Caco-2 (cell line): ENCODE results near the gene ZAP70. TPM values are rescaled to one million over a fixed set of nuclear protein-coding genes. Genes with fewer than 3 reads are reported as not detected.
"Not testable (repeated sequence)": the region's sequence is repeated elsewhere in the genome, so short reads cannot be mapped to it uniquely, and the experiment has no call there.

Experiments
- BruUV-seq: library from RNA; stranded (reverse); fragments of 400-500 nt; replicated peaks from 2 replicates; lab custom pipeline; 2021; lab: Mats Ljungman, UMichigan
- CTCF ChIA-PET: fragments of 300-600 bp; sonication (Branson Sonifier 250); formaldehyde crosslinking; loops from one replicate; lab custom pipeline; 2022; ENCODE audit warnings: antibody characterized with exemption; lab: Charles Lee
- POLR2A ChIA-PET: fragments of 300-600 bp; sonication (Branson Sonifier 250); formaldehyde crosslinking; loops from one replicate; lab custom pipeline; 2022; ENCODE audit warnings: antibody characterized with exemption; lab: Charles Lee
- DNase-seq, 2 experiments: peaks; one replicate each; pipeline versions ENCODE4 v3.0.0 to v3.0.0-alpha.2; 2020 to 2022
- H3K27me3 ChIP-seq: replicated peaks from 2 replicates; pipeline ENCODE4 v1.6.0; 2011; ENCODE audit warnings: low read length; ENCODE audit not compliant: control insufficient read depth, insufficient read depth
- H3K36me3 ChIP-seq: 2 replicates; pipeline ENCODE4 v1.5.1; 2011; ENCODE audit warnings: low read length; ENCODE audit not compliant: control insufficient read depth, insufficient read depth
- H3K4me1 ChIP-seq: fragments of 250-450 bp; sonication (Bioruptor Pico); 2 replicates; pipeline ENCODE4 v1.5.1; 2020; ENCODE audit warnings: mild to moderate bottlenecking
- H3K4me3 ChIP-seq: 2 replicates; pipeline ENCODE4 v1.5.1; 2011; ENCODE audit warnings: low read depth, mild to moderate bottlenecking, control low read depth, low read length
- H3K9me3 ChIP-seq: fragments of 250-450 bp; sonication (Bioruptor Pico); 2 replicates; pipeline ENCODE4 v1.5.1; 2020; ENCODE audit warnings: mild to moderate bottlenecking, moderate library complexity
- H3K27ac Mint-ChIP-seq: one replicate; pipeline ENCODE4 v1.8.0; 2022; ENCODE audit warnings: mixed read lengths; ENCODE audit not compliant: unreplicated experiment
- H3K27me3 Mint-ChIP-seq: one replicate; pipeline ENCODE4 v1.8.0; 2022; ENCODE audit warnings: mixed read lengths; ENCODE audit not compliant: insufficient read depth, unreplicated experiment
- H3K36me3 Mint-ChIP-seq: one replicate; pipeline ENCODE4 v1.8.0; 2022; ENCODE audit warnings: mild to moderate bottlenecking, mixed read lengths; ENCODE audit not compliant: insufficient read depth, unreplicated experiment
- H3K4me1 Mint-ChIP-seq: one replicate; pipeline ENCODE4 v1.8.0; 2022; ENCODE audit warnings: low read depth, mixed read lengths; ENCODE audit not compliant: unreplicated experiment
- H3K4me3 Mint-ChIP-seq: one replicate; pipeline ENCODE4 v1.8.0; 2022; ENCODE audit warnings: mild to moderate bottlenecking, moderate library complexity, mixed read lengths; ENCODE audit not compliant: unreplicated experiment
- H3K9me3 Mint-ChIP-seq: one replicate; pipeline ENCODE4 v1.8.0; 2022; ENCODE audit warnings: mixed read lengths; ENCODE audit not compliant: unreplicated experiment
- intact Hi-C: fragments of 100-400 bp; cut with micrococcal nuclease; formaldehyde crosslinking; loops from one replicate; pipeline ENCODE4 v1.10.0; 2022; ENCODE audit not compliant: unreplicated experiment
- total RNA-seq: library from RNA; stranded (reverse); gene quantifications from 2 replicates; pipeline ENCODE4 v1.2.3, GENCODE V29; 2022
- TF ChIP-seq, protein P1 (sequence below), 2 experiments: fragments of 200-600 bp in 1 of 2; IDR thresholded peaks; 1 replicate in 1 of 2; 2 replicates in 1 of 2; pipeline versions ENCODE4 v1.5.1 to v1.8.0; 2011 to 2022; ENCODE audit warnings: antibody characterized with exemption in 1 of 2, control low read depth in 1 of 2, inconsistent platforms in 1 of 2, low read depth in 1 of 2, low read length in 1 of 2, mild to moderate bottlenecking in 1 of 2, moderate library complexity in 1 of 2; ENCODE audit not compliant: insufficient read depth in 1 of 2, severe bottlenecking in 1 of 2, unreplicated experiment in 1 of 2

The ZAP70 gene
- total RNA-seq, 1 experiment from 2014 or later = 0.82 TPM

DNA sequence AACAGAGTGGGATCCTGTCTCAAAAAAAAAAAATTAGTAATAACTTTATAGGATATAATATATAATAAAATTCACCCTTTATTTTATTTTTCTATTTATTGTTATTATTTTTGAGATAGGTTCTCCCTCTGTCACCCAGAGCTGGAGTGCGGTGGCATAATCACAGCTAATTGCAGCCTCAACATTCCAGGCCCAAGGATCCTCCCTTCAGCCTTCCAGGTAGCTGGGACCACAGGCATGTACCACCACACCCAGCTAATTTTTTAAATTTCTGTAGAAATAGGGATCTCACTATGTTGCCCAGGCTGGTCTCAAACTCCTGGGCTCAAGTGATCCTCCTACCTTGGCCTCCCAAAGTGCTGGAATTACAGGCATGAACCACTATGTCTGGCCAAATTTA is 42.9 kb upstream of the ZAP70 start:
- Mint-ChIP-seq H3K36me3 (no peaks in the 10 kb centered on the region), H3K27me3 (no peaks in the 10 kb centered on the region), H3K9me3 (no peaks in the 10 kb centered on the region), H3K27ac (no peak overlapping the region), H3K4me1 (no peaks in the 10 kb centered on the region), H3K4me3 (no peak overlapping the region)
- Histone ChIP-seq H3K9me3 (no peaks in the 10 kb centered on the region), H3K4me1 (peaks cover 6% of the 10 kb centered on the region), H3K4me3 (no peak overlapping the region), H3K36me3 (no peaks in the 10 kb centered on the region), H3K27me3 (no peaks in the 10 kb centered on the region)
- no peak for DNase-seq
- BruUV-seq = no TSS peak
- intact Hi-C loops = no loop called here
- TF ChIP-seq, protein P1, sequence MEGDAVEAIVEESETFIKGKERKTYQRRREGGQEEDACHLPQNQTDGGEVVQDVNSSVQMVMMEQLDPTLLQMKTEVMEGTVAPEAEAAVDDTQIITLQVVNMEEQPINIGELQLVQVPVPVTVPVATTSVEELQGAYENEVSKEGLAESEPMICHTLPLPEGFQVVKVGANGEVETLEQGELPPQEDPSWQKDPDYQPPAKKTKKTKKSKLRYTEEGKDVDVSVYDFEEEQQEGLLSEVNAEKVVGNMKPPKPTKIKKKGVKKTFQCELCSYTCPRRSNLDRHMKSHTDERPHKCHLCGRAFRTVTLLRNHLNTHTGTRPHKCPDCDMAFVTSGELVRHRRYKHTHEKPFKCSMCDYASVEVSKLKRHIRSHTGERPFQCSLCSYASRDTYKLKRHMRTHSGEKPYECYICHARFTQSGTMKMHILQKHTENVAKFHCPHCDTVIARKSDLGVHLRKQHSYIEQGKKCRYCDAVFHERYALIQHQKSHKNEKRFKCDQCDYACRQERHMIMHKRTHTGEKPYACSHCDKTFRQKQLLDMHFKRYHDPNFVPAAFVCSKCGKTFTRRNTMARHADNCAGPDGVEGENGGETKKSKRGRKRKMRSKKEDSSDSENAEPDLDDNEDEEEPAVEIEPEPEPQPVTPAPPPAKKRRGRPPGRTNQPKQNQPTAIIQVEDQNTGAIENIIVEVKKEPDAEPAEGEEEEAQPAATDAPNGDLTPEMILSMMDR (IDR thresholded peaks at IDR 0.05; ENCODE audit: insufficient read depth in 1 of 2, low read depth in 1 of 2, low read length in 1 of 2, severe bottlenecking in 1 of 2, unreplicated experiment in 1 of 2) = no peak
- POLR2A ChIA-PET = no interaction called here
- CTCF ChIA-PET = no interaction called here

DNA sequence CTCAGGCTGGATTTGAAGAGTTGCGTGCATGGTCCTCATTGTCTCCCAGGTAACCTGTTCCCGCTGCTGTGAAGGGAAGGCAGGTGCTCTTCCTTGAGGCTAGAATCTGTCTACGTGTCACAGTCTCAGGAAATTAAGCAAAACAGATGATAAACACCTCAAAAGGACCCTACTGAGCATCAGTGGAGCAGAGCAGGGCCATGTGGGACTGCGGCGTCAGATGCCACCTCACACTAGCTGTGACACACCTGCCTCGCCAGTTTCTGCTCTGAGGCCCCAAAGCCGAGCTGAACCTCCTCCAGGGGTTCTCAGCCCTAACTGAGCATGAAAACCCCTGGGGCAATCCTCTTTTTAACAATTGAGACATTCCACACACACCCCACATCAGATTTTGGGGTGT is 41.9 kb upstream of the ZAP70 start:
- H3K4me3 ChIP-seq = no peak overlapping the region
- no peaks in the 10 kb centered on the region for H3K27me3 ChIP-seq
- H3K9me3 ChIP-seq = no peaks in the 10 kb centered on the region
- peaks cover 6% of the 10 kb centered on the region for H3K4me1 ChIP-seq
- ChIA-PET POLR2A (no interaction called here), CTCF (no interaction called here)
- no peak for DNase-seq
- H3K36me3 ChIP-seq = no peaks in the 10 kb centered on the region
- no TSS peak for BruUV-seq
- H3K9me3 Mint-ChIP-seq = no peaks in the 10 kb centered on the region
- intact Hi-C loops = no loop called here
- TF ChIP-seq, protein P1 (IDR thresholded peaks at IDR 0.05; ENCODE audit: insufficient read depth in 1 of 2, low read depth in 1 of 2, low read length in 1 of 2, severe bottlenecking in 1 of 2, unreplicated experiment in 1 of 2) = no peak
- no peak overlapping the region for H3K27ac Mint-ChIP-seq
- H3K27me3 Mint-ChIP-seq = no peaks in the 10 kb centered on the region
- H3K4me3 Mint-ChIP-seq = no peak overlapping the region
- H3K4me1 Mint-ChIP-seq = no peaks in the 10 kb centered on the region
- H3K36me3 Mint-ChIP-seq = no peaks in the 10 kb centered on the region

DNA sequence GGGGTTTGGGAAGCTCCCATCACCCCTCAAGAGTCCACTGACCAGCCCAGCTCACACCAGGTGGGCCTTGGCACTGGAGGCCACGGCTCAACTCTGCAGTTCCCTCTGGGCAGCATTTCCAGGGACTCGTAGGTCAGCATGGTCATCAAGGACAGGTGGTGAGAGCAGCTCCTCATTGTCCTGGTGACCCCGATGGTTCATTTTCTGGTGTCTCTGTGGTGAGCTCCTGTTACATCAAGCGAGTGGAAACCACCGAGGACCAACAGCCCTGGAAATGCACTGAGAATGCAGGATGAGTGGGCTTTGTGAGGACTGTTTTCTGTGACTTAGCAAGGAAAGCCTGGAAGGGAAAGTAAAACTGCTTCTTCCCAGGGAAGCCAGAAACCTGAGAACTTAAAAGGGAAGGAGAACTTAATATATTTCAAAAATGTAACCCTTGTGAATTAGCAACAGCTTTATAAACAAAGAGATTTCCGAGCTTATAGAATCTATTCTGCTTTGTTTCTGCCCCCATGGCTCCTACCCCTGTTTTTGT is 40.7 kb upstream of the ZAP70 start:
- POLR2A ChIA-PET = interaction anchor here (0.6 kb wide), 1 partner anchor 1338 kb away, joined by 4 read pairs; no protein-coding TSS in a partner anchor
- H3K27me3 ChIP-seq, H3K36me3 Mint-ChIP-seq, H3K27me3 Mint-ChIP-seq, H3K9me3 ChIP-seq, H3K9me3 Mint-ChIP-seq, H3K27ac Mint-ChIP-seq, H3K4me1 Mint-ChIP-seq, BruUV-seq, H3K4me3 Mint-ChIP-seq, CTCF ChIA-PET, H3K4me1 ChIP-seq, H3K36me3 ChIP-seq, intact Hi-C loops, DNase-seq, H3K4me3 ChIP-seq: not testable (repeated sequence)
